Non-pigmented ciliary epithelial cell (primary cell): ENCODE data around the gene PALD1.
"Not testable (repeated sequence)": the region's sequence is repeated elsewhere in the genome, so short reads cannot be mapped to it uniquely, and the experiment has no call there.

Experiments
- DNase-seq: peaks from one replicate; pipeline ENCODE4 v3.0.0-alpha.2; 2010; ENCODE audit warnings: low read depth

Gene PALD1

GRCh38 chr10:70573599-70574506, 95.3 kb downstream of the PALD1 start:
- DNase-seq, result no peak

GRCh38 chr10:70575486-70575873, 96.9 kb downstream of the PALD1 start:
- no peak for DNase-seq

GRCh38 chr10:70575874-70576802, 97.6 kb downstream of the PALD1 start:
- peak; percentile 36 for DNase-seq

- no peak for DNase-seq
These were observed 98.4 kb downstream of the PALD1 start for GRCh38 chr10:70576803-70577517.

GRCh38 chr10:70578371-70578947, 99.9 kb downstream of the PALD1 start:
- DNase-seq, result peak; percentile 90

- DNase-seq, result no peak
These were observed 100.9 kb downstream of the PALD1 start for GRCh38 chr10:70579234-70580002.

- not testable (repeated sequence) for DNase-seq
These were observed 102.6 kb downstream of the PALD1 start for GRCh38 chr10:70581176-70581575.

- no peak for DNase-seq
These were observed 104.5 kb downstream of the PALD1 start for GRCh38 chr10:70582793-70583668.

- DNase-seq, result no peak
These were observed 105.1 kb downstream of the PALD1 start for GRCh38 chr10:70583669-70584037.

- DNase-seq, result no peak
These were observed 105.8 kb downstream of the PALD1 start for GRCh38 chr10:70584366-70584765.

- no peak for DNase-seq
These were observed 106.5 kb downstream of the PALD1 start for GRCh38 chr10:70584909-70585544.

GRCh38 chr10:70585578-70586169, 107.1 kb downstream of the PALD1 start:
- DNase-seq, result no peak

- DNase-seq, result no peak
These were observed 107.9 kb downstream of the PALD1 start for GRCh38 chr10:70586348-70586930.

- DNase-seq, result no peak
These were observed 108.6 kb downstream of the PALD1 start for GRCh38 chr10:70587045-70587658.

GRCh38 chr10:70588255-70588654, 109.7 kb downstream of the PALD1 start:
- DNase-seq, result no peak

- DNase-seq, result no peak
These were observed 110.4 kb downstream of the PALD1 start for GRCh38 chr10:70588859-70589570.
